Measurements from ENCODE around the gene NTPCR. TPM values are rescaled to one million over a fixed set of nuclear protein-coding genes. Genes with fewer than 3 reads are reported as not detected.

The NTPCR gene, protein sequence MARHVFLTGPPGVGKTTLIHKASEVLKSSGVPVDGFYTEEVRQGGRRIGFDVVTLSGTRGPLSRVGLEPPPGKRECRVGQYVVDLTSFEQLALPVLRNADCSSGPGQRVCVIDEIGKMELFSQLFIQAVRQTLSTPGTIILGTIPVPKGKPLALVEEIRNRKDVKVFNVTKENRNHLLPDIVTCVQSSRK
- total RNA-seq = 46.6 and 51.0 TPM in 2 replicates

DNA sequence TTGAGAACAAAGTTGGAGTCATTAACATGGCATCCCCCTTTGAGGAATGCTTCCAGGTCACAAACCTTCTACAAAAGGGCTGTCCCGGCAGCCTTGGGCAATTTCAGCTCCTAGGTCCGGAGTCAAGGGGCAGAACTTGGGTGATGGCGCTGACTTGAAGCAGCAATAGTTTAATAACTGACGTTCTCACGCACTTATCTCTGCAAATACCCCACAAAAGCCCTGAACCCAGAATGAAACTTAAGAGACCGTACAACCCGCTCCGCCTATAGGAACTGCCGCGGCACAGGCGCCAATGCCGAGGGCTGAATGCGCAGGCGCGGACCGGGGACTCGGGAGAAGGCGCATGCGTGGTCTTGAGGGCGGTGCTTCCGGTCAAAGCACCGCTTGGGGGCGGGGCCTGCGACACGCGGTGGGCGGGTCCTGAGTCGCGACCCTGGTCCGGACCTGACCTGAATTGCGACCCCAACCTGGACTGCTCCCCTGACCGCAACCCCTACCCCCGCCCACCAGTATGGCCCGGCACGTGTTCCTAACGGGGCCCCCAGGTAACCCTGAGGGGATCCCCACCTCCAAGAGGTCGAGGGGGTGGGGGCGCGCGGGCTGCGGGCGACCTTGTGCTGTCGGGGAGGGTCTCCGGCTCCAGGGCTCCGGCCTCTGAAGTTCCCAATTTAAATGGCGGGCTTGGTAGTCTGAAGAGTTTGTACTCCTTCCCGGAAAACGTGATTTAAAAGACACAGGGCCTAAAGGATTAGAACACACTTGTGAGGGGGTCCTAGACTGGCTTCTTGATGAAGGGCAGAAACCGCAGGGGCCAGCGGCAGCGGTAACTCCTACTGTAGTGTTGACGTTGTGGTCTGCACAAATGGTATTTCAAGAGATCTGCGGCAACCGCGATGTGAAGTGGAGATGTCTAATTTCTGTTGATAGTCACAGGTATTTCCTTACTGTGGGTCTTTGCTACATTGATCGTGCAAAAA is at the start of gene NTPCR:
NTPCR (plus strand) TSS at position 415 of the 980 bp plus-strand sequence; CDS start at position 515, 100 bp downstream.
- Histone ChIP-seq H3K27me3 (ENCODE audit: control insufficient read depth, insufficient read depth, low read length) (no peaks in the 10 kb centered on the region), H3K36me3 (ENCODE audit: control insufficient read depth, insufficient read depth, low read length) (no peaks in the 10 kb centered on the region), H3K4me3 (ENCODE audit: low read depth, low read length) (peak within 1 kb of the TSS; percentile 94)
- peak; percentile 62 for DNase-seq (ENCODE audit: low read depth)
- TF ChIP-seq, protein P1, sequence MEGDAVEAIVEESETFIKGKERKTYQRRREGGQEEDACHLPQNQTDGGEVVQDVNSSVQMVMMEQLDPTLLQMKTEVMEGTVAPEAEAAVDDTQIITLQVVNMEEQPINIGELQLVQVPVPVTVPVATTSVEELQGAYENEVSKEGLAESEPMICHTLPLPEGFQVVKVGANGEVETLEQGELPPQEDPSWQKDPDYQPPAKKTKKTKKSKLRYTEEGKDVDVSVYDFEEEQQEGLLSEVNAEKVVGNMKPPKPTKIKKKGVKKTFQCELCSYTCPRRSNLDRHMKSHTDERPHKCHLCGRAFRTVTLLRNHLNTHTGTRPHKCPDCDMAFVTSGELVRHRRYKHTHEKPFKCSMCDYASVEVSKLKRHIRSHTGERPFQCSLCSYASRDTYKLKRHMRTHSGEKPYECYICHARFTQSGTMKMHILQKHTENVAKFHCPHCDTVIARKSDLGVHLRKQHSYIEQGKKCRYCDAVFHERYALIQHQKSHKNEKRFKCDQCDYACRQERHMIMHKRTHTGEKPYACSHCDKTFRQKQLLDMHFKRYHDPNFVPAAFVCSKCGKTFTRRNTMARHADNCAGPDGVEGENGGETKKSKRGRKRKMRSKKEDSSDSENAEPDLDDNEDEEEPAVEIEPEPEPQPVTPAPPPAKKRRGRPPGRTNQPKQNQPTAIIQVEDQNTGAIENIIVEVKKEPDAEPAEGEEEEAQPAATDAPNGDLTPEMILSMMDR (IDR thresholded peaks at IDR 0.05; ENCODE audit: insufficient read depth, low read length, poor library complexity, severe bottlenecking) = no peak

DNA sequence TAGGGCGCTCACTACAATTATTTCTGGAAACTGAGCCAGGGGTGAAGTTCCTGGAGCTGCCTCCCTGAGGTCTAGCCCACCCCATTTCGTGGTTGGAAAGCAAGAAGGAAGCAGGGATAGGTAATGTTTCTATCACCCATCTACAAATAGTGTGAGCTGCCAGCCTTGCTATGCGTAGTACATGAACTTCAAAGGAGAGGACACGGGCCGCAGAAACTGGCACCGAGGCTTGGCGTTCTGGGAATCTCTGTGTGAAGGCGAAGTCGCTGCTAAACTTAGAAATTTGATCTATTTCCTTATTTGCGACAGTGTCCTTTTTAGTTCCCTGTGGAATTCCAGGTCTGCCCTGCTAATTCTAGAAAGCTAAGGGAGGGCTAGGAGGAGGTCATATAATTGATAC is 49.6 kb upstream of the NTPCR start:
- DNase-seq (ENCODE audit: low read depth) = no peak
- no peaks in the 10 kb centered on the region for H3K36me3 ChIP-seq (ENCODE audit: control insufficient read depth, insufficient read depth, low read length)
- H3K27me3 ChIP-seq (ENCODE audit: control insufficient read depth, insufficient read depth, low read length) = no peaks in the 10 kb centered on the region
- TF ChIP-seq, protein P1 (IDR thresholded peaks at IDR 0.05; ENCODE audit: insufficient read depth, low read length, poor library complexity, severe bottlenecking) = no peak
- H3K4me3 ChIP-seq (ENCODE audit: low read depth, low read length) = no peak overlapping the region

DNA sequence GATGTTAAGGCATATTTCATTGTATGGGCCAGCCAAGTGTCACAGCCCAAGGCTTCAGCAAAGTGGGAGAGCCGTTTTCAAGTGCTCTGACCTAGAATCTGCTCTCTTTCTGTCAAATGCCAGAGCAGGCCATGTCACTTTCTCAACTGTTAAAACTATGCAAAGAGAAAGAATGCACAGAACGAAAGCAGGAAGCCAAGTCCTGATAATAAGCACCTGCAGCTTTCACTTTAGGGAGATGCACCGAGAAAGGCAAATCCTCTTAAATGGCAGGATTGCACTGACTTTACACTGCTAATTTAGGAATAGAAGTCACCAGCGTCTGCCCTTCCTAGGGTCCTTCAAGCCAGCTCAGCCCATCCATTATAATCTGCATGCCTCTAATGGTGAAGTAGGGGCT is 49.2 kb upstream of the NTPCR start:
- H3K4me3 ChIP-seq (ENCODE audit: low read depth, low read length) = no peak overlapping the region
- no peaks in the 10 kb centered on the region for H3K27me3 ChIP-seq (ENCODE audit: control insufficient read depth, insufficient read depth, low read length)
- H3K36me3 ChIP-seq (ENCODE audit: control insufficient read depth, insufficient read depth, low read length) = no peaks in the 10 kb centered on the region
- TF ChIP-seq, protein P1 (IDR thresholded peaks at IDR 0.05; ENCODE audit: insufficient read depth, low read length, poor library complexity, severe bottlenecking) = no peak
- DNase-seq (ENCODE audit: low read depth) = no peak

DNA sequence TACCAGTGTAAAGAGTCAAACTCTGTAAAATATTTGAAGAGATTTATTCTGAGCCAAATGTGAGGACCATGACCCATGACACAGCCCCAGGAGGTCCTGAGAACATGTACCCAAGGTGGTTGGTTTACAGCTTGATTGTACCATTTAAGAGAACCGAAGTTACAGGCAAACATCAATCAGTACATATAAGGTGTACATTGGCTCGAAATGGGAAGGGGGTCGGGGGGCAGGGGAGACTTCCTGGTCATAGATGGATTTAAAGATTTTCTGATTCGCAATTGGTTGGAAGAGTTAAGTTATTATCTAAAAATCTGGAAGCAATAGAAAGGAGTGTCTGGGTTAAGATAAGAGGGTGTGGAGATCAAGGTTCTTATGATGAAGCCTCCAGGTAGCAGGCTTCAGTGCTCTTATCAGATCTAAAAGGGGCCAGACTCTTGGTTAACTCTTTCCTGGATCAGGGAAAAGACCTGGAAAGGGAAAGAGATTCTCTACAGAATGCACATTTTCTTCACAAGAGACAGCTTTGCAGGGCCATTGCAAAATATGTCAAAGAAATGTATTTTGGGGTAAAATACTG is 47.5 kb upstream of the NTPCR start:
- Histone ChIP-seq H3K4me3 (ENCODE audit: low read depth, low read length) (no peak overlapping the region), H3K27me3 (ENCODE audit: control insufficient read depth, insufficient read depth, low read length) (no peaks in the 10 kb centered on the region), H3K36me3 (ENCODE audit: control insufficient read depth, insufficient read depth, low read length) (no peaks in the 10 kb centered on the region)
- DNase-seq (ENCODE audit: low read depth) = no peak
- TF ChIP-seq, protein P1 (IDR thresholded peaks at IDR 0.05; ENCODE audit: insufficient read depth, low read length, poor library complexity, severe bottlenecking) = no peak

DNA sequence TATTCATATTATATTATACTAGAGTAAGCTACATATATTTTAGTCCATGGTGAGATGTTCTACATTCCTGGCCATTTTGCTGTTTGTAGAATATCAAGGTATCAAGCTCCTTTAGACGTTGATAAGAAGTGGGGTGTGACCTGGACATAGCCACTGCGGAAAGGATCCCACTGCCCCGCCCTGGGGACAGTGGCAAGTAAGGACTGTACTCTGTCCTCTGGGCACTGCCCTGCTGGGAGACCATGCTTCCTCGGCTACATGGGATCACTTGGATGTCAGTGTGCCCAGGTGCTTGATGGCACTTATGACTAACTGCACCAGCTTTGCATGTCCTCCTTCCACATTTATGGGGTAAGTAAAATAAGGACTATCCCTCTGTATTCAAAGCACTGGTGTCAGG is 46.3 kb upstream of the NTPCR start:
- Histone ChIP-seq H3K27me3 (ENCODE audit: control insufficient read depth, insufficient read depth, low read length) (no peaks in the 10 kb centered on the region), H3K4me3 (ENCODE audit: low read depth, low read length) (no peak overlapping the region), H3K36me3 (ENCODE audit: control insufficient read depth, insufficient read depth, low read length) (no peaks in the 10 kb centered on the region)
- DNase-seq (ENCODE audit: low read depth) = no peak
- TF ChIP-seq, protein P1 (IDR thresholded peaks at IDR 0.05; ENCODE audit: insufficient read depth, low read length, poor library complexity, severe bottlenecking) = no peak
